Eye (tissue), 1 donor: ENCODE measurements around the gene FOXQ1.
"Not testable (repeated sequence)": the region's sequence is repeated elsewhere in the genome, so short reads cannot be mapped to it uniquely, and the experiment has no call there.

ENCODE experiments used
- DNase-seq: peaks from one replicate; pipeline ENCODE4 v3.0.0-alpha.2; 2015

Gene FOXQ1

GRCh38 chr6:1295420-1295819, 16.5 kb upstream of the FOXQ1 start:
- no peak for DNase-seq

GRCh38 chr6:1296079-1296478, 15.8 kb upstream of the FOXQ1 start:
- no peak for DNase-seq

DNA sequence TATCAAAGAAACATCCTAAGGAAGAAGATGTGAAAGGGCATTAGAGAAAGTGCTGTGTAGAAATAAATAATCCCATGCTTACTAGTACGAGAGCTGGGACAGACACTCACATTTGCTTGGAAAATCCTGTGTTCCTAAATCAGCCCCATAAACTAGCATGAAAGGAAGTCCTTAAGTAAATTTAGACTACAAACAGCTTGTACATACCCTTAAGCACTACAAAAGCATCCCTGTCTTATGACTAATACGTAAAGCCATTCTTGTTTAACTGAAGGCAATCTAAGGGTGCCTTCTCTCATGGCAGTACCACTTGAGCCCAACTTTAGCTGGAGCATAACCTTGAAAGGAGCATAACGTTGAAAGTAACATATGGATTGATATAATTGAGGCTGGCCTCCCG, 15.4 kb upstream of the FOXQ1 start:
- DNase-seq: no peak

DNA sequence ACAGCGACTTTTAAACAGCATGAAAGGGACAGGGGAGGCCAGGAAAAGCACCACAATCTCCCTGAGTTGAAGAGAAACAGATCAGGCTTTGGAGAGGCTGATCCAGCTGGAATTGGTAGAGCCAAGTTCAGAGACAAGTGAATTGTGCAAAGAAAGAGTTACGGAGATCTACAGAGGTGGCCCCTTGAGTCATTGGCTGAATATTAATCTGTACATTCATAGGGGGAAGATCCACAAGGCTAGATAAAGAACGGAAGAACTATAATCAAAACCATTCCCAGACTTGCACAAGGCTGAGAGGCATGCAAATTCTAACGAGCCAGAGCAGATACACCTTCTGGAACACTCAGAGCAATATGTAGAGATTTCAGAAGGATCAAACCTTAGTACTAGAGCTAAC, 14.2 kb upstream of the FOXQ1 start:
- DNase-seq: no peak

- no peak for DNase-seq
Observed at GRCh38 chr6:1298768-1299167, 13.1 kb upstream of the FOXQ1 start.

DNA sequence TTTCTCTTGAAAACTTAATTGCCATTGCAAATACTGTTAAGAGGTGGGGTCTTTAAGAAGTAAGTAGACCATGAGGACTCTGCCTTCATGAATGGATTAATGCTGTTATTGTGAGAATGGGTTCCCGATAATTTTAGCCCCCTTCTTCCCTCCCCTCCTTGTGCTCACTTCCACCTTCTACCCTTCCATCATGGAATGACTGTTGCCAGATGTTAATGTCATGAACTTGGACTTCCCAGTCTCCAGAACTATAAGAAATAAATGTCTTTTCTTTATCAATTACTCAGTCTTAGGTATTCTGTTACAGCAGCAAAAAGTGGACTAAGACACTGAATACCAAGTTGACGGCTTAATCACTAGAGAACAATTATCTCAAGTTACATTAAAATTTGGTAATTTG, 5.8 kb upstream of the FOXQ1 start:
- no peak for DNase-seq

DNA sequence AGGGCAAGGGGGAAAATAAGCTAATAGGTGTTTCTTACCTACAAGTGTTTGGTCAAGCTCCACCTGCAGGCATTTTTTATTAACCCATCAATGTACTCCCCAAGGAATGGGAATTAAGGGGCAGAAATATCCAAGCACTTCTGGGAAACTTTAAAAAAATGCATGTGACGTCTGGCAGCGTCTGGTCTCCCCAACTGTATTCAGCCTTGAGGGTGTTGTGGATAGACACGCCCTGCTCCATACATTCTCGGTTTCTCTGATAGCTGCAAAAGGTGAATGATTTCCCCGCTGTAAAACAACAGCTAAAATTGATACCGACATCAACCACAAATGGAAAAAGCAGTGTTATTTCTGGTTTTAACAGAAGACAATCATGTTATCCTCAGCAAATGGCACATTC, 2.5 kb upstream of the FOXQ1 start:
- DNase-seq: no peak

DNA sequence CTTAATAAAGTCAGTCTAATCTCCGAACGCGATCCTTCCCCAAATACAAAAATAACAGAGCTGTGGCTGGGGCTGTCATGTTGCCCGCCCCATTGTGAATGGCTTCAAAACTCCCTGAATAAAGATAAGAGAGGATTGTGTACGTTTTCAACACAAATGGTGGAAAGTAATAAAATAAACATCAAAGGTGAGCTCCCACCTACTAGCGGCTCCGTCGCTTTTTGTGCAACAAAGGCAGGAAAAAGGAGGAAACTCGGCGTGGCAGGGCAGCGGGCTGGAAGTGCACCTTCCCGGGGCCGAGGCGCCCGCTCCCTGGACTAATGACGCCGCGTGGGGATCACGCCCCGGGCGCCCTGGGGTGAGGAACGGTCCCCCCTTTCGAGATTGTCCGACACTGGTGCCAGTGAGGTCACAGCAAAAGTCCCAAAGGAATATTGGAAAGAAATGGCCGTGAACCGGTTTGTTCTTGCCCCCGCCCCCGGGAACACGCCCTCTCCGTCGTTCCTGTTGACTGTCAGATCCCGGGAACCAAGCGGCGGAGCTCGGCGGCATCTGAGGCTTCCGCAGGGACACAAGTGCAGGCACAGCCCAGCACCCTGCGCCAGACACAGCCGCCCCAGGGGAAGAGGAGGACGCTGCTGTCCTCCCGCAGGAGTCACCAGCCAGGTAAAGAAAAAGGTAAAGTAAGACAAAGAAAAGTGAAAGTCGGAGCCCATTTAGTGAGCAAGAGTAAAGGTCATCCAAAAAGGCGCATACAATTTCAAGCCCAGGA, 1.1 kb upstream of the FOXQ1 start:
- peak; percentile 52 for DNase-seq

- peak; percentile 67 for DNase-seq
Observed at GRCh38 chr6:1312203-1312472, 240 bp downstream of the FOXQ1 start.

- DNase-seq: peak; percentile 70
Observed at GRCh38 chr6:1312473-1313367, 822 bp downstream of the FOXQ1 start.

DNA sequence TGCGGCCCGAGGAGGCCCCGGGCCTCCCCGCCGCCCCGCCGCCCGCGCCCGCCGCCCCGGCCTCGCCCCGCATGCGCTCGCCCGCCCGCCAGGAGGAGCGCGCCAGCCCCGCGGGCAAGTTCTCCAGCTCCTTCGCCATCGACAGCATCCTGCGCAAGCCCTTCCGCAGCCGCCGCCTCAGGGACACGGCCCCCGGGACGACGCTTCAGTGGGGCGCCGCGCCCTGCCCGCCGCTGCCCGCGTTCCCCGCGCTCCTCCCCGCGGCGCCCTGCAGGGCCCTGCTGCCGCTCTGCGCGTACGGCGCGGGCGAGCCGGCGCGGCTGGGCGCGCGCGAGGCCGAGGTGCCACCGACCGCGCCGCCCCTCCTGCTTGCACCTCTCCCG, 1.5 kb downstream of the FOXQ1 start:
- DNase-seq: no peak

DNA sequence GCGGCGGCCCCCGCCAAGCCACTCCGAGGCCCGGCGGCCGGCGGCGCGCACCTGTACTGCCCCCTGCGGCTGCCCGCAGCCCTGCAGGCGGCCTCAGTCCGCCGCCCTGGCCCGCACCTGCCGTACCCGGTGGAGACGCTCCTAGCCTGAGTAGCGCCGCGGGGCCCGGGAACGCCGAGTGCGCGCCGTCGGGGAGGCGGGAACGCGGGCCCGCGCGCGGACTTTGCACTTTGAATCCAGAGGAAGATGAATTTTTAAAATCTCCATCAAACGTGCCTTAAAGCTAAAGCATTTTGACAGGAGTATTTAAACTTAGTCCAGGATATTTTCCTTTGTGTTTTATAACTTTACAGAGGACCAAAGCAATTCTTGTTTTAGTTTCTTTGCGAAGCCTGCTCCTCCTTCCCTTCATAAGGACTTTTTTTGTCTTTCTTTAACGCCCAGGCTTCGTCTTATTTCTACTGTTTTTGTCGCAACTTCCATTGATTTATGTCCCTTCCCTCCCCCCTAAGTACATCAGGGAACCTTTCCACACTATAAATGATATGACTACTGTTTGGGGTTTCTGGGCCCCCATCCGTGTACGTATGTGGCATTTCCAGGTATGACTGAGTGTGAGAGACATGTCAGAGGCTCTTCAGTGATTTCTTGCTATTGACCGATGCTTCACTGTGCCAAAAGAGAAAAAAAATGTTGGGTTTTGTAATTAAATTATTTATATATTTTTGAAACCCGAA, 2.0 kb downstream of the FOXQ1 start:
- peak; percentile 59 for DNase-seq

DNA sequence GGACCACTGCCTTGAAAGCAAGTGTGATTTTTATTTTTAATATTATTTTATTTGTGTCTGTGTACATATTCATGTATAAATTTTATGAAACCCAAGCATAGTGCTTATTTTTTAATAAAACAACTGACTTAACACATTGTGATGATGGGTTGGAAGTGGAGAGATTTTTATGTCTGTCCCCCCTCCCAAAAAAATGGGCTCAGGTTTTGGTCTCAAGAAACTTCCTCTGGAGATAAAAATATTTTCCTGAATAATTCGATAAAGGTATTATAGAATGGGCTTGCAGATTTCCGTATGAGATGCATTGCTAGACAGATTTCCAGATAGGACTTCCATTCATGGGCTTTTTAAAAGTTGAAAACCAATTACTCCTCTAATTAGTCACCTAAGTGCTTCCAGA, 2.7 kb downstream of the FOXQ1 start:
- DNase-seq: no peak

- DNase-seq: peak; percentile 17
Observed at GRCh38 chr6:1315201-1315559, 3.3 kb downstream of the FOXQ1 start.

DNA sequence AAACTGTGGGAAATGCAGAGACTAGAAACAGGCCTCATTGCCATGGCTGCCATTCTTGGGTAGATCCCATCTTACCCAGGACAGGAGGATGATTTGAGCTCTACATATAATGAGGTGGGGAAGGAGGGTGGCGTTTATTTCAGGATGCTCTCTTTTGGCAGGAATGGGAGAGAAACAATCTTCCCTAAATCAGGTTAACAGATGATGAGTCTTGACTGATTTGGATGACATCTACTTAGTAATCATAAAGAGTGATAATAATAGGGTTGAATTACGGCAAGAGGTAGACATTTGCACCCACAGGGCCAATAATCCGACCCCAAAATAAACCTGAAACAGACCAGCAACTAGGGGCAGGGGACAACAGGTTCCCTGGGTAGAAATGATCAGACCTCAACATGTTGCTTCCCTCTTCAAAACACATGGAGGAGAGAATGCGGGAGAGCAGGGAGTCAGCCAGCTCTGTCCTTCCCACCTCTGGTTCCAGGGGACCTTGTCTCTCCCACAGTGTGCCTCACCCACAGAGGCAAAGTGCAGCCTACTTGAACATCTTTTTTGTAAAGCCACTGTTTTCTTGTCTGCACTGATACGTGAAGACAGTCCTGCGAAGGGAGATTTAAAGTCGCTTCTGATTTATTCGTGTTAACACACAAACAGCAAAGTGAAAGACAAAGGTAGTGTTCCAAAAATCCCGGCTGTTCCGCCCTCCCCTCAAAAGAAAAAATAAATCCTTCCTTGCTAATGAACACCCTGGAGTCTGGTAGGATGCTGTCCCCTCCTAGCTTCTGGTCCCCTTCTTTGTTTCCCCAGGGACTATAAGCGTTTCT, 3.9 kb downstream of the FOXQ1 start:
- DNase-seq: peak; percentile 39

GRCh38 chr6:1316489-1316971, 4.6 kb downstream of the FOXQ1 start:
- DNase-seq: peak; percentile 35

GRCh38 chr6:1317302-1317815, 5.5 kb downstream of the FOXQ1 start:
- no peak for DNase-seq

GRCh38 chr6:1318036-1318435, 6.1 kb downstream of the FOXQ1 start:
- DNase-seq: no peak

DNA sequence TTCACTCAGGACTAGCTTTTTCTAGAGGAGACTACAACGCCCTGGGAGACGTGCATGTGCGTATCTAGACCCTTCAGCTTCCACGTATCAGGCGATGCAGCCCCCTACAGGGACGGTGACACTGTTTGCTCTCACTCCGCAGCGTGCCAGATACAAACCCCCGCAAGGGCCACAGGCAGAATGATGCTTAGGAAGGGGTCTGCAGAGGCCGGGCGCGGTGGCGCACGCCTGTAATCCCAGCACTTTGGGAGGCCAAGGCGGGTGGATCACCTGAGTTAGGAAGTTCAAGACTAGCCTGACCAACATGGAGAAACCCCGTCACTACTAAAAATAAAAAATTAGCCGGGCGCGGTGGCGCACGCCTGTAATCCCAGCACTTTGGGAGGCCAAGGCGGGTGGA, 6.7 kb downstream of the FOXQ1 start:
- DNase-seq: not testable (repeated sequence)

GRCh38 chr6:1321738-1322137, 9.8 kb downstream of the FOXQ1 start:
- peak; percentile 55 for DNase-seq

- DNase-seq: no peak
Observed at GRCh38 chr6:1322156-1322555, 10.3 kb downstream of the FOXQ1 start.

- DNase-seq: no peak
Observed at GRCh38 chr6:1322696-1323219, 10.9 kb downstream of the FOXQ1 start.
